ENCODE results near the gene NOL4L. TPM values are rescaled to one million over a fixed set of nuclear protein-coding genes. Genes with fewer than 3 reads are reported as not detected.
A peak's percentile ranks its signal among the peaks of the same experiment; 100 is the strongest.
"Not testable (repeated sequence)": the region's sequence is repeated elsewhere in the genome, so short reads cannot be mapped to it uniquely, and the experiment has no call there.

NOL4L gene
- total RNA-seq, 2 donors from 2014 or later = 18.0 to 59.7 TPM

DNA sequence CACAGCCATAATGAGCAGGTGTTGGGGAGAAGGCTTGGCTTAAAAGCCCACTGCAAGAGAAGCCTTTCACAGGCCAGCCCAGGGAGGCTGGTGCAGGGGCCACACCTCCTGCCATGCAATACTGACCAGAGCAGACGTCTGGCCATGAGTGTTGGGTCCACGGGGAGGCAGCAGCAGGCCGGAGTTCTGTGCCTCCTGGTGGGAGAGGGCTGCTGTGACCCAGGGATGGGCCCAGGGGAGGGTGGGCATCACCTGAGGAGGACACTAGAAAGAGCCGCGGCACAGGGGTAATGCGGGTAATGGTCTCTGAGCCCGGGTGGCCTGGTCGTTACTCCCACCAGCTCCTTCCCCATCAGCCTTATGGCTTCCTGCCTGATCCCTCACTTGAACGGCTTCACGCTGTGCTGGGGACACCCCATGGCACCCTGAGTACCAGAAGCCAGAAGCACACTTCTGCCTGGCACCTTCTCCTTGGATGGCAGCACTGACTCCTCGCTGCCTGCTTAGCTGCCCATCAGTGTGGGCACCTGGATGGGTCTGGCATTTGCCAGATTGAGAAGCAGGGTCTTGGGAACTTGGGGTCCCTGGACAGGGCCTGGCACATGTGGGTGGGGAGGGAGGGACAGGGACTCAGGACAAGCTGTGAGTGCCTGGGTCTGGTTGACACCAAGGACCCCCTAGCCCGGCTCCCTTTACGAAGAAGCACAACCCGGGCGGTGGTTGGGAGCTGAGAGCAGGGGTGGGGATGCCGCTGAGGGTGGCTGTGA, 118.2 kb downstream of the NOL4L start:
- WGBS = 78% methylated on average over 15 of the region's 16 CpGs
- intact Hi-C loops (cut with DNase I) = no loop called here
- H3K4me1 ChIP-seq (replicated peaks) = peaks cover 18% of the 10 kb centered on the region
- H3K27me3 ChIP-seq (replicated peaks; ENCODE audit: insufficient read depth) = no peaks in the 10 kb centered on the region
- H3K9me3 ChIP-seq = no peaks in the 10 kb centered on the region
- H3K4me3 ChIP-seq = no peak overlapping the region
- TF ChIP-seq, protein P1, sequence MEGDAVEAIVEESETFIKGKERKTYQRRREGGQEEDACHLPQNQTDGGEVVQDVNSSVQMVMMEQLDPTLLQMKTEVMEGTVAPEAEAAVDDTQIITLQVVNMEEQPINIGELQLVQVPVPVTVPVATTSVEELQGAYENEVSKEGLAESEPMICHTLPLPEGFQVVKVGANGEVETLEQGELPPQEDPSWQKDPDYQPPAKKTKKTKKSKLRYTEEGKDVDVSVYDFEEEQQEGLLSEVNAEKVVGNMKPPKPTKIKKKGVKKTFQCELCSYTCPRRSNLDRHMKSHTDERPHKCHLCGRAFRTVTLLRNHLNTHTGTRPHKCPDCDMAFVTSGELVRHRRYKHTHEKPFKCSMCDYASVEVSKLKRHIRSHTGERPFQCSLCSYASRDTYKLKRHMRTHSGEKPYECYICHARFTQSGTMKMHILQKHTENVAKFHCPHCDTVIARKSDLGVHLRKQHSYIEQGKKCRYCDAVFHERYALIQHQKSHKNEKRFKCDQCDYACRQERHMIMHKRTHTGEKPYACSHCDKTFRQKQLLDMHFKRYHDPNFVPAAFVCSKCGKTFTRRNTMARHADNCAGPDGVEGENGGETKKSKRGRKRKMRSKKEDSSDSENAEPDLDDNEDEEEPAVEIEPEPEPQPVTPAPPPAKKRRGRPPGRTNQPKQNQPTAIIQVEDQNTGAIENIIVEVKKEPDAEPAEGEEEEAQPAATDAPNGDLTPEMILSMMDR (IDR thresholded peaks at IDR 0.05) = no peak
- no peak for TF ChIP-seq POLR2AphosphoS5 (IDR thresholded peaks at IDR 0.05)
- no peak for TF ChIP-seq POLR2A (IDR thresholded peaks at IDR 0.05)
- no peak for DNase-seq (ENCODE audit: low spot score)
- no peaks in the 10 kb centered on the region for H3K36me3 ChIP-seq
- H3K27ac ChIP-seq = peak overlapping the region; percentile 66 to 75

DNA sequence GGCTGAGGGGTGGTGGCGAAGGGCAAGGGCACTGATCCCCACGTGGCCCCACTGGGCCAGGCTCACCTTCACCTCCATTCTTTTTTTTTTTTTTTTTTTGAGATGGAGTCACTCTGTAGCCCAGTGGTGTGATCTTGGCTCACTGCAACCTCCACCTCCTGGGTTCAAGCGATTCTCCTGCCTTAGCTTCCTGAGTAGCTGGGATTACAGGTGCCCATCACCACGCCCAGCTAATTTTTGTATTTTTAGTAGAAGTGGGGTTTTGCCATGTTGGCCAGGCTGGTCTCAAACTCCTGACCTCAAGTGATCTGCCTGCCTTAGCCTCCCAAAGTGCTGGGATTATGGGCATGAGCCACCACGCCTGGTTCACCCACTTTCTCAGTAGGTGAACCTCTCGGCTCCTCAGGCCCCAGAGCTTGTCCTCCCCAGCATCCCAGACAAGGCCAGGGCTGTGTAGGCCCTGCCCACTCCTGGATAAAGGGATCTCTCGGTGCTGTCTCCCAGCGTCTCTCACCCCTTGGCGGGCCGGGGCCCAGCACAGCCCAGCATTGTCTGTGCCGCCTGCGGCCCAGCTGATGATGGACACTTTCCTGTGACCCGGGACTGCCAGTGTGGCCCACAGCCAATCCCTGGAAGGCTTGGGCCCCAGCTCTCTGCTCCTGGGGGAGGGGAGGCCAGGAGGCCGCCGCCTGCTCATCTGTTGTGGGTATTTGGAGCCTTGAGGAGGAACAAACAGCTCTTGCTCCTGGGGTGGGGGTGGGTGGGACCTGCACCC, 119.0 kb downstream of the NOL4L start:
- Histone ChIP-seq H3K27ac (peak overlapping the region; percentile 66 to 75), H3K4me1 (replicated peaks) (peaks cover 18% of the 10 kb centered on the region)
- intact Hi-C loops (cut with DNase I); H3K4me3 ChIP-seq; H3K9me3 ChIP-seq; H3K27me3 ChIP-seq (replicated peaks; ENCODE audit: insufficient read depth); DNase-seq (ENCODE audit: low spot score); H3K36me3 ChIP-seq: not testable (repeated sequence)
- 68% methylated on average over 15 of the region's 15 CpGs for WGBS

DNA sequence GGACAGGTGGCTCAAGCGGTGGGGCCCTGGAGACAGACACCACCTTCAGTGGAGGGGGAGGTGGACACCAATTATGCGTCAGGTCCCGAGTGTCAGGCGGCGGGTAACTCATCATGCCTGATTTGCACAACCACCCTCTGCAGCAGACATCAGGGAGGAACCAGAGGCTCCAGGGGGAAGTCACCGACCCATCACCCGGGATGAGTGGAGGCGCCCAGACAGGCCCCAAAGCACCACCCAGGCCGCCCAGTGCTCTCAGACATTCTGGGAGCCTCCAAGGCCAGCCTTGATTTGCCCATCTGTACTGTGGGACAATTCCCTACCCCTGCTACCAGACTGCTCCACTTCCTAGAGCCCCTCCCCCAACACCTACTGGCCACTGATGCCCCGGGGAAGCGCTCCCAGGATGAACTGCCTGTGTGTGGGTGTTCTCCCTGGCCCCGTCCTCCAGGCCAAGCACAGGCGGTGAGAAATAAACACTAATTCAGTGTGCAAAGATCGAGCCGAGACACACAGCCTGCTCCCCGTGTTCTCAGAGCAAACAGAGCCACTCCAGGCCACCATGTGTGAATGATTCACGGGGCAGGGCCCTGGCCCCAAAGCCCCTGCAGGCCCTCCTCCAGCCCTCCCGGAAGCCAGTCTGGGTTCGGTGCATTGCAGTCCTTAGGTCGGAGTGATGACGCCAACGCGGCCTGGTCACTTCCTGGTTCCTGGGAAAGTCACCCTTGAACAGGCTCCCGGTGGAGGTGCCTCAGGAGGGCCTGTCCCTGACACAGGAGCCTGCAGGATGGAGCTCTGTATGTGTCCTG, 119.8 kb downstream of the NOL4L start:
- peaks cover 18% of the 10 kb centered on the region for H3K4me1 ChIP-seq (replicated peaks)
- DNase-seq (ENCODE audit: low spot score) = no peak
- intact Hi-C loops (cut with DNase I) = no loop called here

DNA sequence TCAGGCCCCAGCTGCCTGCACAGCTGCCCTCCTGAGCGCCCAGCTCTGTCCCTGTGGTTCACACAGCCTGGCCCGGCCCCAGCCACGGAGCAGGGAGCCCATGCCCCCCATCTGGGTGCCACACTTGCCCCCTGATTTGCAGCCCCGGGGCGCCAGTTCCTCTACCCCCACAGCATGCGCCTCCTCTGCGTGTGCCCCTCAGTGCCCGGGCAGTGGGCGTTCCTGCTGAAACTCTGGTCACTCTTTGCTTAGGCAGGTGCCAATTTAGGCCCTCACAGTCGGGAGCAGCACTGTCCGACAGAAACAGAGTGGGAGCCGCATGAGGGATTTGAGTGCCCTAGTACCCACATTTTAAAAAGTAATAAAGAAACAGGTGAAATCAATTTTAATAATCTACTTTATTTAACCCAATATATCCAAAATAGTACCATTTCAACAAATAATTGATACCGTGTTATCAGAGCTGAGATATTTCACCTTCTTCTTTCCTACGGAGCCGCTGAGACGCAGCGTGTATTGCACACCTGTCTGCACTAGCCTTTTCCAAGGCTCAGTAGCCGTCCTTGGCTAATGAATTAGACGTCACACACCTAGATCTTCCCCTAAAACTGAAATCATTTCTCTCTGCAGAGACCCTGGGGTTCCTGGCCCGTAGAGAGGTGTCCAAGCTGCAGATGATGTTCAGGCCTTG, 120.6 kb downstream of the NOL4L start:
- WGBS = 67% methylated on average over 20 of the region's 20 CpGs
- Histone ChIP-seq H3K4me3 (no peak overlapping the region), H3K4me1 (replicated peaks) (peaks cover 18% of the 10 kb centered on the region), H3K9me3 (no peaks in the 10 kb centered on the region), H3K36me3 (no peaks in the 10 kb centered on the region), H3K27ac (peak overlapping the region; percentile 53 to 75), H3K27me3 (replicated peaks; ENCODE audit: insufficient read depth) (no peaks in the 10 kb centered on the region)
- TF ChIP-seq POLR2AphosphoS5 (IDR thresholded peaks at IDR 0.05) (no peak), POLR2A (IDR thresholded peaks at IDR 0.05) (no peak)
- TF ChIP-seq, protein P1 (IDR thresholded peaks at IDR 0.05) = no peak
- intact Hi-C loops (cut with DNase I) = no loop called here
- no peak for DNase-seq (ENCODE audit: low spot score)

More for the DNA sequence above, 119.8 kb downstream of the NOL4L start:
- Histone ChIP-seq H3K27me3 (replicated peaks; ENCODE audit: insufficient read depth) (no peaks in the 10 kb centered on the region), H3K4me3 (no peak overlapping the region), H3K9me3 (no peaks in the 10 kb centered on the region), H3K36me3 (no peaks in the 10 kb centered on the region), H3K27ac (peak overlapping the region; percentile 66 to 75)
- TF ChIP-seq POLR2AphosphoS5 (IDR thresholded peaks at IDR 0.05) = peak; percentile 7
- TF ChIP-seq POLR2A (IDR thresholded peaks at IDR 0.05) = no peak
- 59% methylated on average over 24 of the region's 24 CpGs for WGBS

DNA sequence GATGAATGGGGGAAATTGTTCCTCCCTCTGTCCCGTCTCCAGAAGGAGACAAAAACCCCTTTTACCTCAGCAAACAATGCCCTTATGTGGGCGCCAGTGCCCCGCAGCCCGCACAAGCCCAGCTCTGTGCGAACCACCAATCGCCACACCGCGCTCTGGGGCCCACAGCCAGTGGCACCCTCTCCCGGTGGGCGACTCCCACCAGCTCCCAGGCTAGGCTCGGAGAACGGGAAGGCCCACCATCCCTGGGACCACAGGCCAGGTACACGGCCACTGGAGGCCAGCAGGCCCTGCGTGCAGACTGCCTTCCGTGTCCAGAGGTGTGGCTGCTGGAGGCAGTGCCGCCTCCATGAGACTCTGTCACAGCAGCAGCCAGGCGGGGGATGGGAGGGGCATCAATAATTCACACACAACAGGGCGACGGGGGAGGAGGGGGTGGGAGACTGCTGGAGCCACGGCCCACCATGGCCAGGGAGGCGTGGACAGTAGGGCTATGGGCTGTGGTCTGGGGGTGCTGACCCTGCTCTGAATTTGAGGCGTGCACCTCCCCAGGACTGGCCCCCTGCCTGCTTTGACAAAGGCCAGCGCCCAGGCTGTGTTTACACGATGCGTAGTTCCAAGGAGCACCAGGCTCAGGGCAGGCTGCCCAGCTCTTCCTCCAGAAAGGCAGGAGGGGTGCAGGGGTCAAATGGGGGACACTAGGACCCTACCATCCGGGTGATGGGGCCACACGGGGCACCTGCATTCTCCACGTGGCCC, 121.3 kb downstream of the NOL4L start:
- Histone ChIP-seq H3K4me3 (no peak overlapping the region), H3K27ac (peak overlapping the region; percentile 53 to 75), H3K4me1 (replicated peaks) (peaks cover 18% of the 10 kb centered on the region), H3K36me3 (no peaks in the 10 kb centered on the region), H3K9me3 (no peaks in the 10 kb centered on the region), H3K27me3 (replicated peaks; ENCODE audit: insufficient read depth) (no peaks in the 10 kb centered on the region)
- TF ChIP-seq POLR2A (IDR thresholded peaks at IDR 0.05) (no peak), POLR2AphosphoS5 (IDR thresholded peaks at IDR 0.05) (no peak)
- TF ChIP-seq, protein P1 (IDR thresholded peaks at IDR 0.05) = peak in 3 of 4 experiments; percentile 6 to 32 (median 7)
- intact Hi-C loops (cut with DNase I) = no loop called here
- DNase-seq (ENCODE audit: low spot score) = peak; percentile 62
- WGBS = 27% methylated on average over 26 of the region's 28 CpGs
